GM12878 (cell line): Measurements from ENCODE around the gene PLA2G3. TPM values are rescaled to one million over a fixed set of nuclear protein-coding genes. Genes with fewer than 3 reads are reported as not detected.

Source experiments
- ATAC-seq: fragments of 200-7000 bp; cut with Tn5 transposase; 3 replicates; pipeline ENCODE4 v1.9.1; 2020; ENCODE audit warnings: mild to moderate bottlenecking, moderate library complexity
- BruUV-seq: library from RNA; stranded (reverse); fragments of 400-500 nt; replicated peaks from 2 replicates; lab custom pipeline; 2021; lab: Mats Ljungman, UMichigan
- CTCF ChIA-PET: fragments of 300-600 bp; sonication (Branson Sonifier 250); formaldehyde crosslinking; extraction: SDS; loops from one replicate; lab custom pipeline; 2021; ENCODE audit warnings: inconsistent platforms; lab: Yijun Ruan, JAX
- POLR2A ChIA-PET: fragments of 350-600 bp; formaldehyde crosslinking; extraction: SDS; loops from one replicate; lab custom pipeline; 2021; ENCODE audit warnings: inconsistent platforms; lab: Charles Lee
- RAD21 ChIA-PET: fragments of 300-600 bp; sonication (Branson Sonifier 250); formaldehyde crosslinking; loops from one replicate; lab custom pipeline; 2023; ENCODE audit warnings: antibody characterized with exemption; ENCODE audit not compliant: unreplicated experiment; lab: Charles Lee
- SMC1A ChIA-PET: fragments of 300-600 bp; sonication (Branson Sonifier 250); formaldehyde crosslinking; loops from one replicate; lab custom pipeline; 2023; ENCODE audit not compliant: unreplicated experiment, uncharacterized antibody; lab: Charles Lee
- DNase-seq: peaks from one replicate; pipeline ENCODE4 v3.0.0-alpha.2; 2011; ENCODE audit warnings: low read depth, low spot score
- FAIRE-seq: peaks from 3 replicates; lab custom pipeline; 2011; peaks lifted over from hg19 to GRCh38; lab: Jason Lieb, UNC
- H2AFZ ChIP-seq: 2 replicates; pipeline ENCODE4 v1.6.0; 2011; ENCODE audit warnings: low read depth, low read length, control low read depth; ENCODE audit not compliant: control insufficient read depth
- H3K27ac ChIP-seq: 2 replicates; pipeline ENCODE4 v1.5.1; 2011; ENCODE audit warnings: control low read depth; ENCODE audit not compliant: control insufficient read depth, insufficient read depth
- H3K27me3 ChIP-seq, 2 experiments: replicated peaks in 1 of 2; 2 replicates each; pipeline versions ENCODE4 v1.6.0 to v1.6.1; 2011; ENCODE audit warnings: low read length in 1 of 2; ENCODE audit not compliant: control insufficient read depth in 2 of 2, insufficient read depth in 2 of 2
- H3K36me3 ChIP-seq, 2 experiments: 2 replicates each; pipeline ENCODE4 v1.5.1; 2011; ENCODE audit warnings: low read length in 1 of 2; ENCODE audit not compliant: control insufficient read depth in 2 of 2, insufficient read depth in 2 of 2
- H3K4me1 ChIP-seq: 2 replicates; pipeline ENCODE4 v1.6.1; 2011; ENCODE audit warnings: mild to moderate bottlenecking, low read length, moderate library complexity, mixed read lengths; ENCODE audit not compliant: control insufficient read depth, insufficient read depth
- H3K4me2 ChIP-seq: 2 replicates; pipeline ENCODE4 v1.6.0; 2011; ENCODE audit warnings: control low read depth; ENCODE audit not compliant: control insufficient read depth, insufficient read depth
- H3K4me3 ChIP-seq: fragments of 200-600 bp; sonication (generic); 2 replicates; pipeline ENCODE4 v1.5.1; 2016
- H3K79me2 ChIP-seq: 2 replicates; pipeline ENCODE4 v1.6.0; 2011; ENCODE audit warnings: low read length; ENCODE audit not compliant: control insufficient read depth, insufficient read depth
- H3K9ac ChIP-seq: 2 replicates; pipeline ENCODE4 v1.8.0; 2011; ENCODE audit warnings: low read length, control low read depth, mixed read lengths; ENCODE audit not compliant: control insufficient read depth, insufficient read depth
- H3K9me3 ChIP-seq: replicated peaks from 3 replicates; pipeline ENCODE4 v1.5.1; 2011; ENCODE audit warnings: mild to moderate bottlenecking, low read length; ENCODE audit not compliant: control insufficient read depth, insufficient read depth
- H4K20me1 ChIP-seq: 2 replicates; pipeline ENCODE4 v1.6.0; 2011; ENCODE audit not compliant: control insufficient read depth, insufficient read depth
- BACH1 ChIP-seq: fragments of 450-650 bp; IDR thresholded peaks from 2 replicates; pipeline ENCODE4 v1.6.1; 2017; ENCODE audit warnings: mild to moderate bottlenecking, borderline replicate concordance
- BCL3 ChIP-seq: IDR thresholded peaks from 2 replicates; pipeline ENCODE4 v1.6.1; 2011; ENCODE audit warnings: borderline replicate concordance, low read depth, mild to moderate bottlenecking, moderate library complexity, low read length; ENCODE audit not compliant: insufficient read depth, poor library complexity, severe bottlenecking
- ETV6 ChIP-seq, 2 experiments: fragments of 450-650 bp in 1 of 2; IDR thresholded peaks in 1 of 2; conservative IDR thresholded peaks in 1 of 2; 2 replicates each; pipeline ENCODE4 v1.6.1; 2014; ENCODE audit warnings: antibody characterized with exemption in 1 of 2, borderline replicate concordance in 1 of 2, low read depth in 1 of 2, mild to moderate bottlenecking in 1 of 2, moderate library complexity in 1 of 2
- HDAC6 ChIP-seq: fragments of 200-600 bp; sonication (generic); IDR thresholded peaks from one replicate; pipeline ENCODE4 v1.8.0; 2017; ENCODE audit warnings: antibody characterized with exemption; ENCODE audit not compliant: unreplicated experiment
- KDM1A ChIP-seq: fragments of 200-600 bp; sonication (generic); IDR thresholded peaks from 2 replicates; pipeline ENCODE4 v1.6.1; 2016; ENCODE audit warnings: borderline replicate concordance
- LARP7 ChIP-seq: fragments of 450-650 bp; IDR thresholded peaks from 2 replicates; pipeline ENCODE4 v1.6.1; 2017; ENCODE audit warnings: mild to moderate bottlenecking
- POU2F2 ChIP-seq: IDR thresholded peaks from 3 replicates; pipeline ENCODE4 v1.6.1; 2011; ENCODE audit warnings: low read depth, mild to moderate bottlenecking, low read length, borderline replicate concordance
- RB1 ChIP-seq: fragments of 450-650 bp; formaldehyde crosslinking; IDR thresholded peaks from 2 replicates; pipeline ENCODE4 v1.6.1; 2017; ENCODE audit warnings: mild to moderate bottlenecking, borderline replicate concordance
- SPI1 ChIP-seq: IDR thresholded peaks from 2 replicates; pipeline ENCODE4 v1.6.1; 2011; ENCODE audit warnings: low read depth, mild to moderate bottlenecking, low read length, moderate library complexity, borderline replicate concordance; ENCODE audit not compliant: insufficient read depth
- SUPT20H ChIP-seq: IDR thresholded peaks from 2 replicates; pipeline ENCODE4 v1.6.1; 2011; ENCODE audit warnings: low read depth, mild to moderate bottlenecking, low read length, moderate library complexity, borderline replicate concordance; ENCODE audit not compliant: control insufficient read depth
- ZBTB33 ChIP-seq: fragments of 450-650 bp; IDR thresholded peaks from 2 replicates; pipeline ENCODE4 v1.6.1; 2017; ENCODE audit warnings: mild to moderate bottlenecking
- WGBS: methylation state at CpG from one replicate; pipeline ENCODE4 v1.1.6; 2016; ENCODE audit warnings: low lambda C conversion rate; ENCODE audit not compliant: insufficient replicate concordance, insufficient coverage; ENCODE audit errors: missing lambda C conversion rate; 5-methylcytosine and 5-hydroxymethylcytosine counted together
- in situ Hi-C: fragments of 300-500 bp; cut with MboI; formaldehyde crosslinking; loops from 9 replicates; pipeline ENCODE4 v1.14.3; 2018; ENCODE audit warnings: mixed read lengths
- intact Hi-C: fragments of 100-400 bp; cut with micrococcal nuclease; formaldehyde crosslinking; loops from one replicate; pipeline ENCODE4 v1.14.2; 2022; ENCODE audit not compliant: unreplicated experiment
- polyA plus RNA-seq, 11 experiments: library from polyadenylated mRNA; depleted of rRNA in 4 of 11; unstranded in 6 of 11; stranded (reverse) in 5 of 11; fragments of >200 nt; fragmentation: Nextera tagmentation in 4 of 11; fragmentation: Illumina TruSeq in 1 of 11; extraction: Ambion mirVana in 4 of 11; extraction: Trizol in 1 of 11; gene quantifications; 1 replicate in 1 of 11; 2 replicates in 10 of 11; pipeline versions ENCODE4 v1.2.1 to v1.2.3, GENCODE V29; 2011 to 2016; ENCODE audit warnings: inconsistent platforms in 2 of 11, missing spikeins in 2 of 11, low read depth in 1 of 11
- total RNA-seq, 4 experiments: library from RNA; depleted of rRNA in 3 of 4; stranded (reverse); fragments of >200 nt in 3 of 4; fragmentation: Illumina TruSeq in 1 of 4; extraction: Trizol in 1 of 4; gene quantifications; 2 replicates each; pipeline versions ENCODE4 v1.2.1 to v1.2.3, GENCODE V29; 2013 to 2021

The PLA2G3 gene
- total and polyA plus RNA-seq, 10 of the 15 experiments (the other 5 are each of a cell fraction or from before 2014, with no cell fraction given) = 0.04 TPM; not detected in 9

GRCh38 chr22:31124290-31124689 is 16.0 kb downstream of the PLA2G3 start (continued):
- TF ChIP-seq ETV6 (conservative IDR thresholded peaks at IDR 0.05 in 1 of 2, IDR thresholded peaks at IDR 0.05 in 1 of 2; ENCODE audit: borderline replicate concordance in 1 of 2, low read depth in 1 of 2) (no peak), BACH1 (no peak), SPI1 (no peak), ZBTB33 (no peak)

GRCh38 chr22:31123292-31123602 is 17.1 kb downstream of the PLA2G3 start:
- intact Hi-C loops (no loop called here), in situ Hi-C loops (no loop called here)
- 36% methylated on average over 4 of the region's 4 CpGs for WGBS
- H3K27me3 ChIP-seq = no peaks in the 10 kb centered on the region
- H3K79me2 ChIP-seq = no peaks in the 10 kb centered on the region
- no peak overlapping the region for H3K9ac ChIP-seq
- no peak overlapping the region for H3K27ac ChIP-seq
- no peak overlapping the region for H2AFZ ChIP-seq
- BruUV-seq = no TSS peak
- no peak overlapping the region for H3K4me3 ChIP-seq
- H4K20me1 ChIP-seq = no peaks in the 10 kb centered on the region
- ChIA-PET RAD21 (no interaction called here), SMC1A (no interaction called here), CTCF (no interaction called here), POLR2A (no interaction called here)
- H3K4me1 ChIP-seq = no peaks in the 10 kb centered on the region
- H3K36me3 ChIP-seq = no peaks in the 10 kb centered on the region
- no peaks in the 10 kb centered on the region for H3K9me3 ChIP-seq
- no peak for TF ChIP-seq HDAC6
- TF ChIP-seq BCL3 = no peak
- TF ChIP-seq SUPT20H = no peak
- no peak for TF ChIP-seq LARP7
- TF ChIP-seq POU2F2 = no peak
- no peak for TF ChIP-seq KDM1A
- TF ChIP-seq RB1 = no peak
- ATAC-seq (no peak), DNase-seq (no peak), FAIRE-seq (no peak)
- H3K4me2 ChIP-seq = no peak overlapping the region
